NCI-H82 (cell line): ENCODE data around the gene ROM1.

Source experiments
- DNase-seq: peaks from one replicate; lab custom pipeline; 2025; lab: John Stamatoyannopoulos, UW

Gene ROM1

GRCh38 chr11:62588966-62589637 lies 24.0 kb upstream of the ROM1 start:
- DNase-seq = no peak

- DNase-seq = peak; percentile 99
Observed at GRCh38 chr11:62591448-62592145, 21.5 kb upstream of the ROM1 start, which contains the start of gene TUT1. Gene TUT1, minus strand, starts transcription at chr11:62591523. Its CDS starts 38 bp downstream, at chr11:62591485.

DNA sequence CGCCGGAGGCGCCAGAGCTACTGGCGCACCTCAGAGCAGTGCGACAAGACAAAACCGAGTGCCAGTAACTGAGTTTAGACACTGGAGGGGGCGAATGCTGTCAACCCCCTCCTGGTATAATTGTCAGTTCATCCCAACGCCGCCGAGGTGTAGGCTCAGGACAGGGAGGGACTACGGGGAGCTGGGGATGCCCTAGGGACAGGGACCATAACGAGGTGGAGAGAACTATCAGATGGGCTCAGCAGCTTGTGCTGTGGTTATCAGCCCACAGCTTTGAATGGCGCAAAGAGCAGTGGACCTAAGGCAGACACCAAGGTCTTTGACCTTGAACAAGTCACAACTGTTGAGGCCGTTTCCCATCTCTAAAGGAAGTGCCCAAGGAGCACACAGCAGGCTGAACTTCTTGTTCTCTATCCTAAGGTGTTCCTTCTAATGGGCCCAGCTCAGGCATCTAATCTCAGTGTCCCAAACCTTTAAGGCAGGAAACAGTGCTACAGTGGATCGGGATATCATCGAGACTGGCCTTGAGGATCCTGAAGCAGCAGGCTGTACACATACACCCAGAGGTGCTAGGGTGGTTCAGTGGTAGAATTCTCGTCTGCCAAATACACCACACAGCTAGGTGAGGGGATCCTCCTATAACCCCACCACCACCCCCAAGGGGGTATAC lies 20.8 kb upstream of the ROM1 start:
- peak; percentile 77 for DNase-seq

- DNase-seq = no peak
Observed at GRCh38 chr11:62592989-62593421, 20.1 kb upstream of the ROM1 start.

- peak; percentile 84 for DNase-seq
Observed at GRCh38 chr11:62593434-62594044, 19.5 kb upstream of the ROM1 start.

DNA sequence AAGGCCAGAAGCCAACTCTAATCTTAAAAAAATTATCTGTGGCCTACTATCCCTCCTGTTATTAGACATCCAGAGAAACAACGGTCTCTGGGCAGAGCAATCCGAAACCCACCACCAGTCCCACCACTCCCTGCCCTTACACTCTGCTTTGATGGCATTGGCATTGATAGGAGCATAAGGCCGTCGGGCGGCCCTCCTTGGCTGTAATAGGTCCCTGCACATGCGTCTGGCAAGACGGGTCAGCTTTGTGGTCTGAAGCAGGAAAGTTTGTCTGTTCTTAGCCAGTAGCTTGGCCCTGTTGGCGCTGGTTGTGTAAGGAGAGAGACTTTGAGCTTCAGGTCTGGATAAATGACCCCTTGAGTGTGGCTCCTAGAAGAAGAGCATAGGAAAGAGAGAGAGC lies 17.9 kb upstream of the ROM1 start:
- DNase-seq = no peak

GRCh38 chr11:62599069-62599696 lies 13.9 kb upstream of the ROM1 start:
- peak; percentile 99 for DNase-seq

- DNase-seq = no peak
Observed at GRCh38 chr11:62599901-62600300, 13.2 kb upstream of the ROM1 start.

GRCh38 chr11:62600367-62601121 lies 12.5 kb upstream of the ROM1 start:
- peak; percentile 23 for DNase-seq

- DNase-seq = peak; percentile 49
Observed at GRCh38 chr11:62601122-62601371, 12.0 kb upstream of the ROM1 start.

- peak; percentile 98 for DNase-seq
Observed at GRCh38 chr11:62601372-62602140, 11.5 kb upstream of the ROM1 start, which contains the start of gene MTA2. Gene MTA2, minus strand, starts transcription at chr11:62601865. Its CDS starts 415 bp downstream, at chr11:62601450.

DNA sequence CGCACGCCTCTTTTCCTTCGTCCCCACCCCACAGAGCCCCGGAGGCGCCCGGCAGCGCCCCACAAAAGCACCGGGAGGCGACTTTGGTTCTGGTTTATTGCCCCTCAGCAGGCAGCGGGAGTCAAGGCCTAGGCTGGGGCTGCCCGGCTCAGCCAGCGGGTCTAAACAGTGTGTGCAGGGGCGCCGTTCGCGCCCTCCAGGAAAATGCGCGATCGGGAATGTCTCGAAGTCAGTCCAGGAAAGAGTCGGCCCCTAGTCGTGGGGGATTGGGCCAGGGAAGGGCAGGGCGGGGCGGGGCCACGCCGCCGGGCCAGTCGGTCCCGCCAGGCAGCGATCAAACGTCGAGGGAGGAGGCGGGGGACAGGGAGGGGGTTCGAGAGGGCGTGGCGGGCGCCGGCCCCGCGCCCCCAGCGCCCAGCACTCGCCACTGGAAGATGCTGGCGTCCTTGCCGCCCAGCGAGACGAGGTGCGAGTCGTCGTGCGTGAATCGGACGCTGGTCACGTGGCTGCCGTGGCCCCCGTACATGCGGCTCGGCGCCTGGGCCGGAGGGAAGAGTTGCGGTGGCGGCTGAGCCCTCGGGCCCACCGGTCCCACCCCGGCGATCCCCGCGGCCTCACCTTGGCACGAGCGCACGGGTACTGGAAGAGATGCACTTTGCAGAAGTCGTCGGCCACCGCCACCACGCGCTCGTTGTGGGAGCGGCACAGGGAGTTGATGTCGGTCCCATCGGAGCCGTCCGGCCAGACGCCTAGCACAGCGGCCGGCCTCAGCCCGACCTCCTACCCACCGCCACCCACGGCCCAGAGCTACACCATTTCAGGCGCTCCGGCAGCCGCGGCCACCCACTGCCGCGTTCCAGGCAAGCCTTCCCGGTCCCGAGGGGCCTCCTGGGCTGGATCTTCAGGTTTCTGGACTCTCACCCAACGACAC lies 10.7 kb upstream of the ROM1 start:
- peak; percentile 91 for DNase-seq

- DNase-seq = no peak
Observed at GRCh38 chr11:62603072-62603408, 10.0 kb upstream of the ROM1 start.

GRCh38 chr11:62603776-62604299 lies 9.2 kb upstream of the ROM1 start:
- DNase-seq = no peak

DNA sequence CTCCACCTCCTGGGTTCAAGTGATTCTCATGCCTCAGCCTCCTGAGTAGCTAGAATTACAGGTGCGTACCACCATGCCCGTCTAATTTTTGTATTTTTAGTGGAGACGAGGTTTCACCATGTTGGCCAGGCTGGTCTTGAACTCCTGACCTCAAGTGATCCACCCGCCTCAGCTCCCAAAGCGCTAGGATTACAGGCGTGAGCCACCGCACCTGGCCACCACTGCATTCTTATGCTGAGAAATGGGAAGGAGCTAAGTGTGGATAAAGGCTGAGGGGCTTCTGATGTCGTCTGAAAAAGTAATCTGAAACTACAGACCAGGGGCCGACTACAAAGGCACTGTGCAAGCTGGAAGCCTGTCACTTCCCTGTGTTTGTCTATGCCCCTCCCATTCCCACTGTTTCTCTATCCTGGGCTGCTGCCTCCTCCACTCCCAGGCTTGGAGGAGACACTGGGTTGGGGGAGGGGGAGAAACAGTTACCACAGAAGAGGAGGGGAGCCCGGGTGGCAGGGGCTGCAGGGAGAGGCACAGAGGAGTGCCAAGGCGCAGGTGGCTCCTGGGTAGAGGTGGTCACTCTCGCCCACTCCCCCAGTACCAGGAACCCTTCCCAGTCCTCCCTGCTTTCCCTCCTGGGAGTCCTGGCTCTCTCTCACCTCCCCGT lies 8.5 kb upstream of the ROM1 start:
- peak; percentile 39 for DNase-seq

DNA sequence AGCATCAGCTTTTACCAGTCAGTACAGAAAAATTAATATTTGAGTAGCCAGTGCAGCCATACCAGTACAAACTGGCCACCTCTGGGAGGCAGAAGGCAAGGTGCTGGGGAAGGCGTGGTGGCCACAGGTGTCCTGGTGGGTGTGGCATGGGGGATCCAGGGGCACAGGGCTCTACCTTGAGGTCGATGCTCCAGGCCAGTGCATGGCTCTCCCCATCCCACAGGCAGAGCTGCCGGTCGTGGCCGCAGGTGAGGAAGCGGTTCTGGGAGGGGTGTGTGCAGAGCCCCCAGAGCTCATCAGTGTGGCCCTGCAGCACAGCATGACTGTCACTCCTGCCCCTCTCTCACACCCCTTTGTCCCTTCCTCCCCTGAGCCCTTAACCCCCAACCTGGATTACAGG lies 7.6 kb upstream of the ROM1 start:
- no peak for DNase-seq

DNA sequence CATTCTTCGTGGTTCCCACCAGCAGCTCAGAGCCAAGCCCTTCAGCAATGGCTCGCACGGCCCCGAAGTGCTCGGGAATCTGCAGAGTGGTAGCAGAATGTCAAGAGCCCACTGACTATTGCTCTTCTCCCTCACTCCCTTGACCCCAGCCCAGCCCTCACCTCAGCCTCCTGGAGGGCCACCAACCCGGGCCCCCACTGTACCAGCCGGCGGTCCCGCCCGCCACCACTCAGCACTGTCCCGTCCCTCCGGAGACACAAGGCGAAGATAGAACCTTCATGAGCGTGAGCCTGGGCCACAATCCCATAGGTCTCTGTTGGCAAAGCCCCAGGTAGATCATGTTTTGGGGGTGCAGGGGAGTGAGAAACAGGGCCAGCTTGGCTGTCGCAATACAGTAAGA lies 7.2 kb upstream of the ROM1 start:
- DNase-seq = no peak

- DNase-seq = peak; percentile 19
Observed at GRCh38 chr11:62607714-62608113, 5.3 kb upstream of the ROM1 start.

DNA sequence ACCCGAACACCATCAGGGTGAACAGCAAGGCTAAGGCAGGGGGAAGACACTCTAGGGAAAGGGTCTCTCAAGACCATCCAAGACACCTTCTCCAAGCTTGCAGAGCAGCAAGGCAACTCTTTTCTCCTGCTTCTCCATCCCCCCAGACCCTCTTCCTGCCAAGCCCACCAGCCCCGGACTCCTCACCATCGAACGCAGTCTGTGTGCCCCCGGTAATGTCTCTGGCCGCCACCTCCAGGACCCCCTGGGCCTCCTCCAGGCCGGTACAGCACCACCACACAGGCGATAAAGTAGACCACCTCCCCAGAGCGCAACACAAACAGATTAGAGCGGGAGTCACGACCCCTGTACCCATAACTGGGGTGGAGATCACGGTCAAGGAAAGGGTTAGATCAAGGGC lies 4.3 kb upstream of the ROM1 start:
- DNase-seq = no peak
